Fibroblast of skin of scalp (primary cell): ENCODE data around the gene NDUFAF2. TPM values are rescaled to one million over a fixed set of nuclear protein-coding genes. Genes with fewer than 3 reads are reported as not detected.
A peak's percentile ranks its signal among the peaks of the same experiment; 100 is the strongest.
"Not testable (repeated sequence)": the region's sequence is repeated elsewhere in the genome, so short reads cannot be mapped to it uniquely, and the experiment has no call there.

Experiments
- DNase-seq: peaks from one replicate; pipeline ENCODE4 v3.0.0-alpha.2; 2013
- polyA plus RNA-seq, 2 experiments: library from polyadenylated mRNA; unstranded; fragments of 120-200 nt; gene quantifications; one replicate each; pipeline ENCODE4 v1.2.1, GENCODE V29; 2013; ENCODE audit not compliant: insufficient read length in 2 of 2

Gene NDUFAF2
- 52.1 TPM for polyA plus RNA-seq (2013, experiment 1 of 2; ENCODE audit: insufficient read length)
- 58.4 TPM for polyA plus RNA-seq (2013, experiment 2 of 2; ENCODE audit: insufficient read length)

GRCh38 chr5:60944904-60945812 is at the start of gene NDUFAF2, which contains the start of gene ERCC8:
Gene NDUFAF2 (plus strand): TSS chr5:60945205. CDS start chr5:60945256, 51 bp downstream.
Gene ERCC8 (minus strand): TSS chr5:60945070. CDS start chr5:60945008, 62 bp downstream.
- peak; percentile 93 for DNase-seq

GRCh38 chr5:60896991-60897390 is 48.0 kb upstream of the NDUFAF2 start:
- no peak for DNase-seq

- no peak for DNase-seq
These were observed 41.6 kb upstream of the NDUFAF2 start for GRCh38 chr5:60903356-60903755.

- DNase-seq: peak; percentile 39
These were observed 28.4 kb upstream of the NDUFAF2 start for GRCh38 chr5:60916646-60917045.

GRCh38 chr5:60918466-60918865 is 26.5 kb upstream of the NDUFAF2 start:
- DNase-seq: no peak

GRCh38 chr5:60927450-60927849 is 17.6 kb upstream of the NDUFAF2 start:
- no peak for DNase-seq

GRCh38 chr5:60929024-60929423 is 16.0 kb upstream of the NDUFAF2 start:
- DNase-seq: no peak

GRCh38 chr5:60943624-60944023 is 1.4 kb upstream of the NDUFAF2 start:
- no peak for DNase-seq

GRCh38 chr5:60945813-60946187 is 795 bp downstream of the NDUFAF2 start:
- DNase-seq: peak; percentile 71

GRCh38 chr5:60948738-60949137 is 3.7 kb downstream of the NDUFAF2 start:
- no peak for DNase-seq

- DNase-seq: no peak
These were observed 10.2 kb downstream of the NDUFAF2 start for GRCh38 chr5:60955239-60955638.

- DNase-seq: no peak
These were observed 13.1 kb downstream of the NDUFAF2 start for GRCh38 chr5:60958088-60958487.

- no peak for DNase-seq
These were observed 13.7 kb downstream of the NDUFAF2 start for GRCh38 chr5:60958712-60959111.

GRCh38 chr5:60959156-60959555 is 14.2 kb downstream of the NDUFAF2 start:
- peak; percentile 45 for DNase-seq

GRCh38 chr5:60960591-60960990 is 15.6 kb downstream of the NDUFAF2 start:
- DNase-seq: peak; percentile 27

- peak; percentile 65 for DNase-seq
These were observed 16.7 kb downstream of the NDUFAF2 start for GRCh38 chr5:60961685-60962084.

GRCh38 chr5:60972231-60972630 is 27.2 kb downstream of the NDUFAF2 start:
- no peak for DNase-seq

- no peak for DNase-seq
These were observed 33.1 kb downstream of the NDUFAF2 start for GRCh38 chr5:60977956-60978737.

- no peak for DNase-seq
These were observed 34.0 kb downstream of the NDUFAF2 start for GRCh38 chr5:60978968-60979367.

- DNase-seq: no peak
These were observed 35.5 kb downstream of the NDUFAF2 start for GRCh38 chr5:60980511-60980910.

- DNase-seq: not testable (repeated sequence)
These were observed 37.1 kb downstream of the NDUFAF2 start for GRCh38 chr5:60982127-60982526.

GRCh38 chr5:60989790-60990189 is 44.8 kb downstream of the NDUFAF2 start:
- DNase-seq: no peak

- no peak for DNase-seq
These were observed 47.9 kb downstream of the NDUFAF2 start for GRCh38 chr5:60992871-60993270.
